ENCODE results near the gene MVD. TPM values are rescaled to one million over a fixed set of nuclear protein-coding genes. Genes with fewer than 3 reads are reported as not detected.

The MVD gene
- total and polyA plus RNA-seq, 2 donors (not counting 1 experiment from before 2014, with no cell fraction given) = 35.9 to 204 TPM

DNA sequence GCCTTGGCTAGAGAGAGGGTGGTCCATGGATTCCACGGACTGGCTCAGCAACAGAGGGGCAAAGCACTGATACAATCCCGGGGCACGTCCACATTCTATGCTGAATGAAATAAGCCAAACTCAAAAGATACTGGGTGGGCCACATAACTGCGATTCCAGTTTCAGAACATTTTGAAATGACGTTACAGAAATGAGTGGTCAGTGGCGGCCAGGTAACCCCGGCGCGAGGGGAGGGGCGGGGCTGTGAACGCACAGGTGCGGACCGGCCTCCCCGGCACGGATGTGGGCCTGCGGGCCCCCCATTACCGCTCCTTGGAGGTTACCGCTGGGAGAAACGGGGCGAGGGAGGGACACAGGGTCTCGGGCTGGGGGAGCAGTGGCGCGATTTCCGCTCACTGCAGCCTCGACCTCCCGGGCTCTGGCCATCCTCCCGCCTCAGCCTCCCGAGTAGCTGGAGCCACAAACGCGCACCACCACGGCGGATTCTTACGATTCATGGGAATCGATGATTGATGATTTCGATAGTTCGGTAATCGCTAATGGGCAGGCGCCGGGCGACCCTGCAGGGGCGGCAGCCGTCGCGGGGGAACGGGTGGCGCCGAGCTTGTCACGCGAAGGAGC lies 559 bp downstream of the MVD start:
- H4K20me1 ChIP-seq (ENCODE audit: control insufficient read depth, extremely low read depth, insufficient read depth, low read length) = no peaks in the 10 kb centered on the region
- DNase-seq (ENCODE audit: low read depth in 2 of 2) = no peak
- no peaks in the 10 kb centered on the region for H3K9me3 ChIP-seq (ENCODE audit: control insufficient read depth, insufficient read depth, low read depth, low read length)
- H3K4me1 ChIP-seq (ENCODE audit: control insufficient read depth, extremely low read depth, insufficient read depth, low read length) = no peaks in the 10 kb centered on the region
- peak overlapping the region; percentile 92 for H3K27ac ChIP-seq (ENCODE audit: insufficient read depth, low read length)
- H3K4me2 ChIP-seq (ENCODE audit: extremely low read depth, insufficient read depth, low read length) = peak overlapping the region; percentile 92
- TF ChIP-seq, protein P1, sequence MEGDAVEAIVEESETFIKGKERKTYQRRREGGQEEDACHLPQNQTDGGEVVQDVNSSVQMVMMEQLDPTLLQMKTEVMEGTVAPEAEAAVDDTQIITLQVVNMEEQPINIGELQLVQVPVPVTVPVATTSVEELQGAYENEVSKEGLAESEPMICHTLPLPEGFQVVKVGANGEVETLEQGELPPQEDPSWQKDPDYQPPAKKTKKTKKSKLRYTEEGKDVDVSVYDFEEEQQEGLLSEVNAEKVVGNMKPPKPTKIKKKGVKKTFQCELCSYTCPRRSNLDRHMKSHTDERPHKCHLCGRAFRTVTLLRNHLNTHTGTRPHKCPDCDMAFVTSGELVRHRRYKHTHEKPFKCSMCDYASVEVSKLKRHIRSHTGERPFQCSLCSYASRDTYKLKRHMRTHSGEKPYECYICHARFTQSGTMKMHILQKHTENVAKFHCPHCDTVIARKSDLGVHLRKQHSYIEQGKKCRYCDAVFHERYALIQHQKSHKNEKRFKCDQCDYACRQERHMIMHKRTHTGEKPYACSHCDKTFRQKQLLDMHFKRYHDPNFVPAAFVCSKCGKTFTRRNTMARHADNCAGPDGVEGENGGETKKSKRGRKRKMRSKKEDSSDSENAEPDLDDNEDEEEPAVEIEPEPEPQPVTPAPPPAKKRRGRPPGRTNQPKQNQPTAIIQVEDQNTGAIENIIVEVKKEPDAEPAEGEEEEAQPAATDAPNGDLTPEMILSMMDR (conservative IDR thresholded peaks at IDR 0.05 in 1 of 2, IDR thresholded peaks at IDR 0.05 in 1 of 2; ENCODE audit: low read depth in 1 of 2, low read length in 2 of 2) = no peak
- TF ChIP-seq EZH2 (IDR thresholded peaks at IDR 0.05; ENCODE audit: low read length, missing control alignments) = no peak
- no peaks in the 10 kb centered on the region for H3K27me3 ChIP-seq (ENCODE audit: control insufficient read depth, insufficient read depth, low read length)
- H3K79me2 ChIP-seq (ENCODE audit: control insufficient read depth, insufficient read depth, low read length) = peaks cover 33% of the 10 kb centered on the region
- peak overlapping the region; percentile 78 for H3K9ac ChIP-seq (ENCODE audit: insufficient read depth, low read length)
- H2AFZ ChIP-seq (ENCODE audit: low read length) = peak overlapping the region; percentile 43
- H3K36me3 ChIP-seq (ENCODE audit: control insufficient read depth, insufficient read depth, low read length) = peaks cover 11% of the 10 kb centered on the region
- peak overlapping the region; percentile 71 to 96 (median 87) for H3K4me3 ChIP-seq (replicated peaks in 1 of 4; ENCODE audit: control extremely low read depth in 1 of 4, insufficient read depth in 1 of 4, low read depth in 3 of 4, low read length in 4 of 4)

DNA sequence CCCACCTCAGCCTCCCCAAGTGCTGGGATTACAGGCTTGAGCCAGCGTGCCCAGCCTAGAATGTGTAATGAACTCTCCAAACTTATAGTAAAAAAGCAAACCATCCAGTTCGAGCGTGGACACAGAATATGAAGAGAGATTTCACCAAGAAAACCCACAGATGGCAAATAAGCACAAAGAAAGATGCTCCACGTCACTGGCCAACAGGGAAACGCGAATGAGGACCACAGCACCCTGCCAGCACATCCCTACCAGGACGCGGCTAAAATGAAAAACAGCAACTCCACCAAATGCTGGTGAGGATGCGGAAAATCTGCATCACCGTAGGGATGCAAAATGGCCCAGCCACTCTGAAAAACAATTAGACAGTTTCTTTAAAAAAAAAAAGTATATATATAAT lies 1.4 kb downstream of the MVD start:
- H4K20me1 ChIP-seq (ENCODE audit: control insufficient read depth, extremely low read depth, insufficient read depth, low read length) = no peaks in the 10 kb centered on the region
- no peaks in the 10 kb centered on the region for H3K27me3 ChIP-seq (ENCODE audit: control insufficient read depth, insufficient read depth, low read length)
- H3K9me3 ChIP-seq (ENCODE audit: control insufficient read depth, insufficient read depth, low read depth, low read length) = no peaks in the 10 kb centered on the region
- peak overlapping the region; percentile 11 to 96 (median 52) for H3K4me3 ChIP-seq (replicated peaks in 1 of 4; ENCODE audit: control extremely low read depth in 1 of 4, insufficient read depth in 1 of 4, low read depth in 3 of 4, low read length in 4 of 4)
- no peak overlapping the region for H3K27ac ChIP-seq (ENCODE audit: insufficient read depth, low read length)
- peaks cover 33% of the 10 kb centered on the region for H3K79me2 ChIP-seq (ENCODE audit: control insufficient read depth, insufficient read depth, low read length)
- H3K9ac ChIP-seq (ENCODE audit: insufficient read depth, low read length) = no peak overlapping the region
- peaks cover 13% of the 10 kb centered on the region for H3K36me3 ChIP-seq (ENCODE audit: control insufficient read depth, insufficient read depth, low read length)
- TF ChIP-seq EZH2 (IDR thresholded peaks at IDR 0.05; ENCODE audit: low read length, missing control alignments) = no peak
- TF ChIP-seq, protein P1 (conservative IDR thresholded peaks at IDR 0.05 in 1 of 2, IDR thresholded peaks at IDR 0.05 in 1 of 2; ENCODE audit: low read depth in 1 of 2, low read length in 2 of 2) = no peak
- H3K4me2 ChIP-seq (ENCODE audit: extremely low read depth, insufficient read depth, low read length) = peak overlapping the region; percentile 80
- DNase-seq (ENCODE audit: low read depth in 2 of 2) = no peak
- H2AFZ ChIP-seq (ENCODE audit: low read length) = no peak overlapping the region
- H3K4me1 ChIP-seq (ENCODE audit: control insufficient read depth, extremely low read depth, insufficient read depth, low read length) = no peaks in the 10 kb centered on the region

DNA sequence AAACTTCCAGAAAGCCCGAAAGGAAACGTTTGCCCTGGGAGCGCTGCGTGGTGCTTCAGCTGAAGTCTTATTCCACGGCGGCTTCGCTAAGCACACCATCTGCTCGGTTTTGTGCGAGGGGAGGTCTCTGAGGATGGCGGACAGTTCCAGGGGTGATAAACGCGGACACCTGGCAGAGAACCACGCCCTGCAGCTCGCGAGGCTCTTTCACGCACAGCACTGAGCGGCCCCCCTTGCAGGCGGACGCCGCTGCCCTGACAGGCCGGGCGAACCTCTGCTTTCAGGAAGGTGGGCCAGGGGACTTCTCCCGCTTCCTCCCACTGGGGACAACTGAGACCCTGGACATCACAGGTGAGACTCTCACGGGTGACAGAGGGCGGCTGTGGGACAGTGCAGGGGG lies 3.7 kb downstream of the MVD start:
- no peaks in the 10 kb centered on the region for H3K9me3 ChIP-seq (ENCODE audit: control insufficient read depth, insufficient read depth, low read depth, low read length)
- no peaks in the 10 kb centered on the region for H3K27me3 ChIP-seq (ENCODE audit: control insufficient read depth, insufficient read depth, low read length)
- H2AFZ ChIP-seq (ENCODE audit: low read length) = no peak overlapping the region
- H3K9ac ChIP-seq (ENCODE audit: insufficient read depth, low read length) = no peak overlapping the region
- H4K20me1 ChIP-seq (ENCODE audit: control insufficient read depth, extremely low read depth, insufficient read depth, low read length) = no peaks in the 10 kb centered on the region
- H3K27ac ChIP-seq (ENCODE audit: insufficient read depth, low read length) = no peak overlapping the region
- DNase-seq (ENCODE audit: low read depth in 2 of 2) = no peak
- peaks cover 33% of the 10 kb centered on the region for H3K79me2 ChIP-seq (ENCODE audit: control insufficient read depth, insufficient read depth, low read length)
- peaks cover 32% of the 10 kb centered on the region for H3K36me3 ChIP-seq (ENCODE audit: control insufficient read depth, insufficient read depth, low read length)
- no peak overlapping the region for H3K4me3 ChIP-seq (replicated peaks in 1 of 4; ENCODE audit: control extremely low read depth in 1 of 4, insufficient read depth in 1 of 4, low read depth in 3 of 4, low read length in 4 of 4)
- H3K4me1 ChIP-seq (ENCODE audit: control insufficient read depth, extremely low read depth, insufficient read depth, low read length) = no peaks in the 10 kb centered on the region
- H3K4me2 ChIP-seq (ENCODE audit: extremely low read depth, insufficient read depth, low read length) = no peak overlapping the region
- TF ChIP-seq, protein P1 (conservative IDR thresholded peaks at IDR 0.05 in 1 of 2, IDR thresholded peaks at IDR 0.05 in 1 of 2; ENCODE audit: low read depth in 1 of 2, low read length in 2 of 2) = no peak
- no peak for TF ChIP-seq EZH2 (IDR thresholded peaks at IDR 0.05; ENCODE audit: low read length, missing control alignments)

Measured in fibroblast of lung (primary cell).